Measurements from ENCODE around the gene CROCC2. TPM values are rescaled to one million over a fixed set of nuclear protein-coding genes. Genes with fewer than 3 reads are reported as not detected.

CROCC2 gene
- total and polyA plus RNA-seq, 2 of the 13 experiments (the other 11 are each of a cell fraction or from before 2014, with no cell fraction given) = not detected

DNA sequence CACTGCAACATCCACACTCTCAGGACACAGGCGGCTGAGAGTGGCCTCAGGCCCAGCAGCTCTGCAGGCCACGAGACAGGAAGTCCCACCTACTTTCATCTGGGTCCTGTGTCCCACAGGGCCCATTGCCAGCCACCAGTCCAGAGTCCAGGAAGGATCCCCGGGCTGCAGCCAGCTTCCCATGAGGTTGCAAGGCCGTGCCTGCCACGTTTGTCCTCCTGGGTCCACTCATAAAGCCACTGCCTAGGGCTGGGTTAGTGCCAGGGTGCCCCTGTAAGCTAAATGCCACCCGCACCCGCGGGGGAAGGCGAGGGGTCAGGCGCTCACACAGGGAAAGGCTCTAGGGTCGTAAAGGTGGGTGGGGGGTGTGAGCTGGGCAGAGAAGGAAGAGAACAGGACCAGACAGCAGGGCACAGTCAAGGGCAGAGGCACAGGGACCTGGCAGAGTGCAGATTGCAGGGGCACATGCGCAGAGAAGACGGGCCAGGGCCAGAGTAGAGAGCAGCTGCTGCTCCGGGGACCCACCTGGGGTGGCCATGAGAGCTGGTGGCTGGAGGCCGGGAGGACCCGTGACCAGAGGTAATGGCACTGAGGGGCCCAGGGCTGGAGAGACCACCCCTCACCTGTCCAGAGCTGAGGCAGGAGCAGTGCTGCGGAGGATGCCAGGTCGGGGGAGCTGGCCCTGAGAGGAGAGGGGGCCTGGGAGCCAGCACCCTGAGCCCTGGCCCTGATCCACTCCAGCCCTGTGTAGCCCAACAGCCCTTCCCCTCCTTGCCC, 29.5 kb upstream of the CROCC2 start (continued):
- TF ChIP-seq SALL2 (CRISPR knock-in tag; IDR thresholded peaks at IDR 0.05) (0 out of 2 replicates have a peak, but pooled peaks have one; percentile 52), RBM39 (IDR thresholded peaks at IDR 0.05; ENCODE audit: low read depth, low read length, poor library complexity, severe bottlenecking) (peak; percentile 93), TMF1 (CRISPR knock-in tag; IDR thresholded peaks at IDR 0.05; ENCODE audit: low read depth) (peak; percentile 84; the same call in 1 of the 2 replicates), ZFY (CRISPR knock-in tag; IDR thresholded peaks at IDR 0.05) (peak; percentile 95), MLX (CRISPR knock-in tag; IDR thresholded peaks at IDR 0.05) (peak; percentile 82), MBD4 (IDR thresholded peaks at IDR 0.05; ENCODE audit: borderline replicate concordance, low read length) (no peak), ZNF550 (CRISPR knock-in tag; IDR thresholded peaks at IDR 0.05; ENCODE audit: borderline replicate concordance) (no peak; the same call in 1 of the 2 replicates), NR2F6 (IDR thresholded peaks at IDR 0.05) (peak; percentile 38; the same call in 1 of the 2 replicates), NR2F6 (CRISPR knock-in tag; IDR thresholded peaks at IDR 0.05) (no peak; the same call in 1 of the 2 replicates), CEBPZ (IDR thresholded peaks at IDR 0.05; ENCODE audit: low read length) (no peak), BATF2 (CRISPR knock-in tag; IDR thresholded peaks at IDR 0.05) (no peak), ZBTB42 (CRISPR knock-in tag; IDR thresholded peaks at IDR 0.05) (peak; percentile 43; the same call in 1 of the 2 replicates), NR2F1 (CRISPR knock-in tag; IDR thresholded peaks at IDR 0.05) (peak in 1 of 2 experiments; percentile 57; a peak in 3 of 4 replicates), STAG1 (CRISPR knock-in tag; IDR thresholded peaks at IDR 0.05) (peak; percentile 25; the same call in 1 of the 2 replicates), ZNF121 (CRISPR knock-in tag; IDR thresholded peaks at IDR 0.05) (no peak), MLLT10 (CRISPR knock-in tag; IDR thresholded peaks at IDR 0.05) (no peak), GABPB1 (CRISPR knock-in tag; IDR thresholded peaks at IDR 0.05) (peak; percentile 95), BORCS8-MEF2B (CRISPR knock-in tag; IDR thresholded peaks at IDR 0.05) (peak; percentile 92)
- TF ChIP-seq, protein P1, sequence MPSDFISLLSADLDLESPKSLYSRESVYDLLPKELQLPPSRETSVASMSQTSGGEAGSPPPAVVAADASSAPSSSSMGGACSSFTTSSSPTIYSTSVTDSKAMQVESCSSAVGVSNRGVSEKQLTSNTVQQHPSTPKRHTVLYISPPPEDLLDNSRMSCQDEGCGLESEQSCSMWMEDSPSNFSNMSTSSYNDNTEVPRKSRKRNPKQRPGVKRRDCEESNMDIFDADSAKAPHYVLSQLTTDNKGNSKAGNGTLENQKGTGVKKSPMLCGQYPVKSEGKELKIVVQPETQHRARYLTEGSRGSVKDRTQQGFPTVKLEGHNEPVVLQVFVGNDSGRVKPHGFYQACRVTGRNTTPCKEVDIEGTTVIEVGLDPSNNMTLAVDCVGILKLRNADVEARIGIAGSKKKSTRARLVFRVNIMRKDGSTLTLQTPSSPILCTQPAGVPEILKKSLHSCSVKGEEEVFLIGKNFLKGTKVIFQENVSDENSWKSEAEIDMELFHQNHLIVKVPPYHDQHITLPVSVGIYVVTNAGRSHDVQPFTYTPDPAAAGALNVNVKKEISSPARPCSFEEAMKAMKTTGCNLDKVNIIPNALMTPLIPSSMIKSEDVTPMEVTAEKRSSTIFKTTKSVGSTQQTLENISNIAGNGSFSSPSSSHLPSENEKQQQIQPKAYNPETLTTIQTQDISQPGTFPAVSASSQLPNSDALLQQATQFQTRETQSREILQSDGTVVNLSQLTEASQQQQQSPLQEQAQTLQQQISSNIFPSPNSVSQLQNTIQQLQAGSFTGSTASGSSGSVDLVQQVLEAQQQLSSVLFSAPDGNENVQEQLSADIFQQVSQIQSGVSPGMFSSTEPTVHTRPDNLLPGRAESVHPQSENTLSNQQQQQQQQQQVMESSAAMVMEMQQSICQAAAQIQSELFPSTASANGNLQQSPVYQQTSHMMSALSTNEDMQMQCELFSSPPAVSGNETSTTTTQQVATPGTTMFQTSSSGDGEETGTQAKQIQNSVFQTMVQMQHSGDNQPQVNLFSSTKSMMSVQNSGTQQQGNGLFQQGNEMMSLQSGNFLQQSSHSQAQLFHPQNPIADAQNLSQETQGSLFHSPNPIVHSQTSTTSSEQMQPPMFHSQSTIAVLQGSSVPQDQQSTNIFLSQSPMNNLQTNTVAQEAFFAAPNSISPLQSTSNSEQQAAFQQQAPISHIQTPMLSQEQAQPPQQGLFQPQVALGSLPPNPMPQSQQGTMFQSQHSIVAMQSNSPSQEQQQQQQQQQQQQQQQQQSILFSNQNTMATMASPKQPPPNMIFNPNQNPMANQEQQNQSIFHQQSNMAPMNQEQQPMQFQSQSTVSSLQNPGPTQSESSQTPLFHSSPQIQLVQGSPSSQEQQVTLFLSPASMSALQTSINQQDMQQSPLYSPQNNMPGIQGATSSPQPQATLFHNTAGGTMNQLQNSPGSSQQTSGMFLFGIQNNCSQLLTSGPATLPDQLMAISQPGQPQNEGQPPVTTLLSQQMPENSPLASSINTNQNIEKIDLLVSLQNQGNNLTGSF (CRISPR knock-in tag; IDR thresholded peaks at IDR 0.05) = peak; percentile 67

Measured in HepG2 (cell line).